HUES48 (cell line): ENCODE data around the gene C10orf95.

ENCODE experiments used
- H3K27ac ChIP-seq: one replicate; pipeline ENCODE4 v1.7.0; 2013; ENCODE audit warnings: low read depth, low read length, inconsistent platforms
- H3K27me3 ChIP-seq: 2 replicates; pipeline ENCODE4 v1.6.1; 2013; ENCODE audit warnings: mild to moderate bottlenecking, low read length; ENCODE audit not compliant: control insufficient read depth, insufficient read depth
- H3K36me3 ChIP-seq: 2 replicates; pipeline ENCODE4 v1.6.1; 2013; ENCODE audit warnings: low read length; ENCODE audit not compliant: control insufficient read depth, insufficient read depth
- H3K4me1 ChIP-seq: 2 replicates; pipeline ENCODE4 v1.6.1; 2013; ENCODE audit warnings: mild to moderate bottlenecking, low read length; ENCODE audit not compliant: control insufficient read depth, insufficient read depth
- H3K4me3 ChIP-seq: 2 replicates; pipeline ENCODE4 v1.5.1; 2013; ENCODE audit warnings: mild to moderate bottlenecking, low read depth, low read length
- H3K9ac ChIP-seq: 2 replicates; pipeline ENCODE4 v1.6.1; 2013; ENCODE audit warnings: mild to moderate bottlenecking, low read depth, low read length, moderate library complexity
- H3K9me3 ChIP-seq: 2 replicates; pipeline ENCODE4 v1.6.1; 2013; ENCODE audit warnings: low read length; ENCODE audit not compliant: control insufficient read depth, insufficient read depth

The C10orf95 gene

DNA sequence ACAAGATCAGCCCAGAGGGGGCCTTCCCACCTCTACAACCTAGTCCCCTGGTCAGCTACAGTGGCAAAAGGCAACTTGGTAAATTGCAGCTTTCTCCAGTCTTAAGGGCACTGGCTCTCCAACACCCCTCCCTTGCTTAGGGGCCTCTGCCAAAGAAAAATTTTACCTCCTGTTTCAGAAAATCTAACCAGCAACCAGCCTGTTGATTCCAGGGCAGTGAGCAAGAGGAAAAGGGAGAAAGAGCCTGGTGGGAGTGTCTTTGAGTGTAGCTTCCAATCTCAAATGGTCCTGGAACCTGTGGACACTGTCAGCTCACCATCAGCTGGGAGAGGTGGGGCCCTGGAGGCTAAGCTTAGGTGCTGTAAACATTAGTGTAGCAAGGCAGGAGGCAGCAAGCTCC, 28.3 kb upstream of the C10orf95 start:
- H3K36me3 ChIP-seq: peaks cover 66% of the 10 kb centered on the region
- H3K4me1 ChIP-seq: no peaks in the 10 kb centered on the region
- H3K27me3 ChIP-seq: no peaks in the 10 kb centered on the region
- H3K9ac ChIP-seq: no peak overlapping the region
- no peak overlapping the region for H3K4me3 ChIP-seq
- no peaks in the 10 kb centered on the region for H3K9me3 ChIP-seq
- no peak overlapping the region for H3K27ac ChIP-seq

DNA sequence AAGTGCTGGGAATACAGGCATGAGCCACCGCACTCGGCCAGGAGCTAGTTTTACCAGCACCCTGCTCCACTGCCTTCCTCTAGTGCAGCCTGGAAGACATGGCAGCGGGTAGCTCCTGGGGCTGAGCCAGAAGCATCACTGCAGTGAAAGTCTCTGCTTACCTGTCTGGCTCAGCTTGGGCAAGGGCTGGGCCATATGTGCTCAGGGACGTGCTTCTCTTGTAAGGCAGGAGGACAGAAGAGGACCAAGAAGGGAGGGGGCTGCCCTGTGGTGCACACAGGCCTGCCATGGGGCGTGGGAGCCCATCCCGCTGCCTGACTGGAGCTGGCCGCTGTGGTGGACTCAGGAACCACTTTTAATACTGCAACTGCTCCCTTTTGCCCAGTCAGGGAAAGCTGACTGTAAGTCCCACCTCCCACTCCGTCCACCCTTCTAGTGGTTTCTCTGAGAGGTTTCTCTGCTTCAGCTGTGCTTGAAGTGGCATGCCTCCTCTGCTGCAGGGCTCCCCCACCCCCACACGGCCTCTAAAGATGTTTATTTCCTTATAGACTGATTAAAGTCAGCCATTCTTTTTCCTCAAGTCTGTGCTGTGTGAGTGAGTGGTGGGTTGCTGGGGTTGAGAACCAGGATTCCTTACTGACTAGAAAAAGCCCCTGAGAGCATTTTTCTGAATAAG, 25.3 kb upstream of the C10orf95 start:
- H3K4me3 ChIP-seq: no peak overlapping the region
- no peaks in the 10 kb centered on the region for H3K9me3 ChIP-seq
- no peak overlapping the region for H3K9ac ChIP-seq
- no peaks in the 10 kb centered on the region for H3K4me1 ChIP-seq
- H3K27me3 ChIP-seq: no peaks in the 10 kb centered on the region
- peaks cover 43% of the 10 kb centered on the region for H3K36me3 ChIP-seq
- H3K27ac ChIP-seq: no peak overlapping the region

DNA sequence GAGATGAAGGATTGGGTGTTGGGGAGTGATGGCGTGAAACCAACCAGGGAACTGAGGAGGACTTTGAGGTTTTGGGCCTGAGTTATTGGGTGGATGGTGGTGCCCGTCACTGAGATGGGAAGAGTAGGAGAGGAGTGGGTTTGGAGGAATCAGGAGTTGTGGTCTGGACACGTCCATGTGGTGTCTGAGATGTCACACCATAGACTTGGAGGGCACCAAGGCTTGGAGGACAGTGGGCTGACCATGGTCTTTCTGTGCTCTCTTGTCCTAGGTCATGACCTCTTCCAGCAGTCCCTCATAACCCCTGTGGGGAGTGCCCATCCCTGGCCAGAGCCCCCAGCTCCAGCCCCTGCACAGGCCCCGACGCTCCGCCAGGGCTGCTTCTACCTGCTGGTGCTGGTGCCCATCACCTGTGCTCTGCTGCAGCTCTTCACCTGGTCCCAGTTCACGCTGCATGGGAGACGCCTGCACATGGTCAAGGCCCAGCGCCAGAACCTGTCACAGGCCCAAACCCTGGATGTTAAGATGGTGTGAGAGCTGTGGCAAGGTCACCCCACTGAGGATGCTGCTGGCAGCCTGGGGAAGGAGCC, 24.2 kb upstream of the C10orf95 start:
- Histone ChIP-seq H3K4me1 (no peaks in the 10 kb centered on the region), H3K9me3 (no peaks in the 10 kb centered on the region), H3K27me3 (no peaks in the 10 kb centered on the region), H3K9ac (no peak overlapping the region), H3K4me3 (no peak overlapping the region), H3K27ac (no peak overlapping the region), H3K36me3 (peaks cover 33% of the 10 kb centered on the region)

DNA sequence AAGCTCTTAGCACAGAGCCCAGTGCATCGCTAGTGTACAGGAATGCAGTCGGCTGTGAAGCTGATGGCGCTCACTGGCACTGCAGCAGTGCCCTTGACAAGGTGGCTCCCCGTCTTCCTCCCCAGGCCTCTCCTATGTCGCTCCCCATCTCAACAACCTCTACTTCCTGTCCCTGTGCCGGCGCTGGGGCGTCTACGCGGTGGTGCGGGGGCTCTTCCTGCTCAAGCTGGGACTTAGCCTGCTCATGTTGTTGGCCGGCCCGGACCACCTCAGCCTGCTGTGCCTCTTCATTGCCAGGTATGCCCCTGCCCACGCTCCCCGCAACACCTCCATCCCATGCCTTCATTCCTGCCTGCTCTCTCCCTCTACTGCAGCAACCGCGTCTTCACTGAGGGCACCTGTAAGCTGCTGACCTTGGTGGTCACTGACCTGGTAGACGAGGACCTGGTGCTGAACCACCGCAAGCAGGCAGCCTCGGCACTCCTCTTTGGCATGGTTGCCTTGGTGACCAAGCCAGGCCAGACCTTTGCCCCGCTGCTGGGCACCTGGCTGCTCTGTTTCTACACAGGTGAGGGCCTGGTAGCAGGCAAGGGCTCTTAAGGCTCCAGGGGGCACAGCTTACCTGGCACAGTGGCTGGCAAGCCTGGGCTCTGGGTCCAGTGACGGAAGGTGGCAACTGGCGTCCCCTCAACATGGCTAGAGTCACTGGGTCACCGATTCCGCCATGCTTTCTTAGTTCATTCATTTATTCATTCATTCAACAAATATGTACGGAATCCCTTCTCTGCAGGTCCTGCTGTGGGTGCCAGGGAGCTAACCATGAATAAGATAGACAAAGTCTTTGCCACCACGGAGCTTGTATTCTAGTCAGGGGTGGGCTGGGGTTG, 22.3 kb upstream of the C10orf95 start:
- Histone ChIP-seq H3K9ac (no peak overlapping the region), H3K4me3 (no peak overlapping the region), H3K9me3 (no peaks in the 10 kb centered on the region), H3K27ac (no peak overlapping the region), H3K27me3 (no peaks in the 10 kb centered on the region), H3K36me3 (peaks cover 26% of the 10 kb centered on the region), H3K4me1 (no peaks in the 10 kb centered on the region)

DNA sequence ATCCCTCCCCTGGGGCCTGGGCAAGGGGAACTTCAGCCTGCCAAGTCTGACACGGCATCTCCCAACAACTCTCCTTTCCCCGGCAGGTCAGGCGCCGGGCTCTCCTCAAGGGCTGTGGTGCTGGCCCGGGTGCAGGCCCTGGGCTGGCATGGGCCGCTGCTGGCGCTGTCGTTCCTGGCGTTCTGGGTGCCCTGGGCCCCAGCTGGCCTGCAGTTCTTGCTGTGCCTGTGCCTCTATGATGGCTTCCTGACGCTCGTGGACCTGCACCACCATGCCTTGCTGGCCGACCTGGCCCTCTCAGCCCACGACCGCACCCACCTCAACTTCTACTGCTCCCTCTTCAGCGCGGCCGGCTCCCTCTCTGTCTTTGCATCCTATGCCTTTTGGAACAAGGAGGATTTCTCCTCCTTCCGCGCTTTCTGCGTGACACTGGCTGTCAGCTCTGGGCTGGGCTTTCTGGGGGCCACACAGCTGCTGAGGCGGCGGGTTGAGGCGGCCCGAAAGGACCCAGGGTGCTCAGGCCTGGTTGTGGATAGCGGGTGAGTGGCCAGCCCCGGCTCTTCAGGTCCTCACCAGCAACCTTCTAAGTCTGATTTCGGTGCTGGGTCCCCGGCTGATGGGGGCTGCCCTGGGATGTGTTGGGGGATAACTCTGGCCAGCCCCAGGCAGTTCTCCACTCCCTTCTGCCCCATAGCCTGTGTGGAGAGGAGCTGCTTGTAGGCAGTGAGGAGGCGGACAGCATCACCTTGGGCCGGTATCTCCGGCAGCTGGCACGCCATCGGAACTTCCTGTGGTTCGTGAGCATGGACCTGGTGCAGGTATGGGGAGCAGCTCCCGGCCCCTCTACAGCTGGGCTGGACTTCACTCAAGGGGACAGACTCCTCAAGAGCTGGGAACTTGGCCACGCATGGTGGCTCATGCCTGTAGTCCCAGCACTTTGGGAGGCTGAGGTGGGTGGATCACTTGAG, 19.5 kb upstream of the C10orf95 start:
- Histone ChIP-seq H3K36me3 (peaks cover 16% of the 10 kb centered on the region), H3K4me1 (no peaks in the 10 kb centered on the region), H3K9me3 (no peaks in the 10 kb centered on the region), H3K27ac (no peak overlapping the region), H3K27me3 (no peaks in the 10 kb centered on the region), H3K4me3 (no peak overlapping the region), H3K9ac (no peak overlapping the region)

DNA sequence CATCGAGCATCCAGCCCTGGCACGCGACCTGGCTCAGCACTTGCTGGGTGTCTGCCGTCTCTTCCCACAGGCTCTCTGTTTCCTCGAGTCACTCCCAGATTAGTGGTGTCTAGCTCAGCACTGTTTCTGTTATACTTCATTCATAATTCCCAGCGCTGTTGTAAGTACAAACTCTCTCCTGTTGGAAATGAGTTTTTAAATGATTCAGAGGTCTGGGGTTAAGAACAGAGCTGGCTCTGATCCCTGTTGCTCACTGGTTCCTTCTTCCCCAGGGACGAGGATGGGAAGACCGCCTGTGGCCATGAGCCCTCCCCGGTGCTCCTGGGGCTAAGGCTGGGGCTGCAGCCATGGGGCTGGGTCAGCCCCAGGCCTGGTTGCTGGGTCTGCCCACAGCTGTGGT, 17.3 kb upstream of the C10orf95 start:
- Histone ChIP-seq H3K4me3 (no peak overlapping the region), H3K4me1 (peaks cover 3% of the 10 kb centered on the region; the same call in 1 of the 2 replicates), H3K9me3 (no peaks in the 10 kb centered on the region), H3K9ac (no peak overlapping the region), H3K27ac (no peak overlapping the region), H3K27me3 (no peaks in the 10 kb centered on the region), H3K36me3 (peaks cover 10% of the 10 kb centered on the region)

DNA sequence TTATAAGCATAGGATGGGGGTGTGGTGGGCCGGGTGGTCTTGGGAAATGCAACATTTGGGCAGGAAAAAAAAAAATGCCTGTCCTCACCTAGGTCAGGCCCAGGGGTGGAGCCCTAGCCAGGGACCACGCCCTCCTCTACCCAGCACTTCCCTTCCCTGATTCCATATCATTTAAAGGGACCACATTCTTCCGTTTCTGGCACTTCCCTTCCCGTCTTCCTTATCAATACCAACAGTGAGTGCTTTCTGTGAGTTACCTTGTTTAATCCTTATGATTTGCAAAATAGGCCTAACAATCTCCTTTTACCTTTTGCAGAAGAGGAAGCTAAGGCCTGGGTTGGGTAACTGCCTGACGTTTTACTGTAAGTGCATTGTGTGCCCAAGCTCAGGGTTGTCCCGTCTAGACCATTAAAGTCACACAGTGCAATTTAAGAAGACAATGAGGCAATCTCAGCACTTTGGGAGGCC, 16.7 kb upstream of the C10orf95 start:
- no peak overlapping the region for H3K4me3 ChIP-seq
- no peaks in the 10 kb centered on the region for H3K27me3 ChIP-seq
- H3K4me1 ChIP-seq: peaks cover 8% of the 10 kb centered on the region; the same call in 1 of the 2 replicates
- H3K36me3 ChIP-seq: 0 out of 2 replicates have a peak, but pooled peaks cover 8% of the 10 kb centered on the region
- H3K27ac ChIP-seq: no peak overlapping the region
- H3K9ac ChIP-seq: no peak overlapping the region
- H3K9me3 ChIP-seq: no peaks in the 10 kb centered on the region

DNA sequence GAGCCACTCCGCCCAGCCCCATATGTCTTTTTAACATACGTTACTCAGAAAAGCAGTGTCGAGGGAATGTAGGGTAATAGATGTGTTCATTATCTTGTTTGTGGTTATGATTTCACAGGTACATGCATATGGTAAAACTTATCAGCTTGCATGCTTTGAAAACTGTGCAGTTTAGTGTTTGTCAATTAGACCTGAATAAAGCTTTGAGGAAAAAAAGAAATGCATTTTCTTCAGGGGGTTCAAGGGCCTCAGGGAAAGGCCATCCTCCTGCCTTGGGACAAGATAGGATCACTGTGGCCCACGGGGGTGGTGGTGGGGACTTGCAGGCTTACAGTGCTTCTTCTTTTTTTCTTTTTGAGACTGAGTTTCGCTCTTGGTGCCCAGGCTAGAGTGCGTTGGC, 16.0 kb upstream of the C10orf95 start:
- H3K9me3 ChIP-seq: no peaks in the 10 kb centered on the region
- H3K4me3 ChIP-seq: no peak overlapping the region
- no peaks in the 10 kb centered on the region for H3K27me3 ChIP-seq
- 0 out of 2 replicates have a peak, but pooled peaks cover 8% of the 10 kb centered on the region for H3K36me3 ChIP-seq
- H3K27ac ChIP-seq: no peak overlapping the region
- H3K4me1 ChIP-seq: peaks cover 15% of the 10 kb centered on the region
- no peak overlapping the region for H3K9ac ChIP-seq

DNA sequence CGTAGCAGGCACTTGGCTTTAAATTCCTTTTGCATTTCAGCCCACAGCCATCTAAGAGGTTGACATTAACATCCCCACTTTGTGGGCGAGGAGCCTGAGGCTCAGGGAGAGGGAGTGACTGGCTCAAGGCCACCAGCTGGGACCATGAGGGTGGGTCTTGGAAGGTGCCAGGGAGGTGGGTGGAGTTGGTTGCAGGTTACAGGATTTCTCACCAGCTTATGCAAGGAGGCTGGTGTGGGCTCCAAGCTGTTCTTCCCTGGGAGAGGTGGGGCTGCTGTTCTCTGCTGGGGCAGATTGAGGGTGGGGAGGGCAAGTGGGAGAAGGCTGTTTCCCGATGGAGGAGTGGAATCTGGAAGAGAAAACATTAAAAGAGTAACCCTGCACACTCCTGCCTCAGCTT, 14.1 kb upstream of the C10orf95 start:
- H3K27me3 ChIP-seq: no peaks in the 10 kb centered on the region
- no peak overlapping the region for H3K4me3 ChIP-seq
- 0 out of 2 replicates have a peak, but pooled peaks cover 8% of the 10 kb centered on the region for H3K36me3 ChIP-seq
- H3K4me1 ChIP-seq: peaks cover 24% of the 10 kb centered on the region
- no peaks in the 10 kb centered on the region for H3K9me3 ChIP-seq
- no peak overlapping the region for H3K27ac ChIP-seq
- no peak overlapping the region for H3K9ac ChIP-seq

DNA sequence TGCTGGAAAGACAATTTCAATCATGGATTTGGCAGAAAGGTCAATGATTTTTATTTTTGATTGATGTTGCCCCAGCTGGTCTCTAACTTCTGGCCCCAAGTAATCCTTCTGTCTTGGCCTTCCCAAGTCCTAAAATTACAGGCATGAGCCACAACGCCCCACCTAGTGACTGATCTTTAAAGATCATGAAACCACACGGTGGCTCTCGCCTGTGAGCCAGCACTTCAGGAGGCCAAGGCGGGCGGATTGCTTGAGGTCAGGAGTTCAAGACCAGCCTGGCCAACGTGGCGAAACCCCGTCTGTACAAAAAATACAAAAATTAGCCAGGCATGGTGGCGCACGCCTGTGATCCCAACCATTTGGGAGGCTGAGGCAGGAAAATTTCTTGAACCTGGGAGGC, 12.6 kb upstream of the C10orf95 start:
- Histone ChIP-seq H3K36me3 (no peaks in the 10 kb centered on the region), H3K4me1 (peaks cover 26% of the 10 kb centered on the region), H3K9me3 (no peaks in the 10 kb centered on the region), H3K4me3 (no peak overlapping the region), H3K27me3 (no peaks in the 10 kb centered on the region), H3K9ac (no peak overlapping the region), H3K27ac (no peak overlapping the region)
